LNCAP (cell line): Measurements from ENCODE around the gene MFN2.

ENCODE experiments used
- TF ChIP-seq, protein P1 (sequence below): fragments of 450-650 bp; IDR thresholded peaks from 2 replicates; pipeline ENCODE4 v1.5.1; 2017; ENCODE audit warnings: mild to moderate bottlenecking

MFN2 gene

DNA sequence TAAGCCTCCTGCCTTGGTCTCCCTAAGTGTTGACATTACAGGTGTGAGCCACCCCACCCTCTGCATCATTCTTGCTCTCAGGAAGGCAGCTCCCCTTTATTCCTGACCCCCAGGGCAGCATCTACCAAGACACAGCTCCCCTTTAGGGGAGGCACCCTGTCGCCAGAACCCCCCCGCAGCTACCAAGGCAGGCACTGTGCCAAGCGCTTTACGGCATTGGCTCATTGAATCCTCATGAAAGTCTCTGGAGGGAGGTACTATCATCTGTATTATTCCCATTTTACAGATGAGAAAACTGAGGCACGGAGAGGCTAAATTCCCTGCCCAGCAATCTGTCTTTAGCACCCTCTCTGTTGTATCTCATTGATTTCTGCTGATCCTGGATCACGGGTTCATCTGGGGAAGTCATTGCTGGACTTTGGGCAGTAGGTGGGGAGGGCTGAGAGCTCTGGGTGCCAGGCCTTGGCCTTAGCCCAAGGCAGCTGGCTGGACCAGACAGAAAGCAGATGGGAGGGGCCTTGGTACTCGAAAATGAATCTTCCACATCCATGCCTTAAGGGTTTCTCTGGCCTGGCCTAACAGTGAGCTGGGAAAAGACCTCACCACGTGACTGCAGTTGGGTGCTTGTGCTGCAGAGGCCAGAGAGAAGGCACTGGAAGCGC is 39.9 kb upstream of the MFN2 start:
- TF ChIP-seq, protein P1, sequence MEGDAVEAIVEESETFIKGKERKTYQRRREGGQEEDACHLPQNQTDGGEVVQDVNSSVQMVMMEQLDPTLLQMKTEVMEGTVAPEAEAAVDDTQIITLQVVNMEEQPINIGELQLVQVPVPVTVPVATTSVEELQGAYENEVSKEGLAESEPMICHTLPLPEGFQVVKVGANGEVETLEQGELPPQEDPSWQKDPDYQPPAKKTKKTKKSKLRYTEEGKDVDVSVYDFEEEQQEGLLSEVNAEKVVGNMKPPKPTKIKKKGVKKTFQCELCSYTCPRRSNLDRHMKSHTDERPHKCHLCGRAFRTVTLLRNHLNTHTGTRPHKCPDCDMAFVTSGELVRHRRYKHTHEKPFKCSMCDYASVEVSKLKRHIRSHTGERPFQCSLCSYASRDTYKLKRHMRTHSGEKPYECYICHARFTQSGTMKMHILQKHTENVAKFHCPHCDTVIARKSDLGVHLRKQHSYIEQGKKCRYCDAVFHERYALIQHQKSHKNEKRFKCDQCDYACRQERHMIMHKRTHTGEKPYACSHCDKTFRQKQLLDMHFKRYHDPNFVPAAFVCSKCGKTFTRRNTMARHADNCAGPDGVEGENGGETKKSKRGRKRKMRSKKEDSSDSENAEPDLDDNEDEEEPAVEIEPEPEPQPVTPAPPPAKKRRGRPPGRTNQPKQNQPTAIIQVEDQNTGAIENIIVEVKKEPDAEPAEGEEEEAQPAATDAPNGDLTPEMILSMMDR = no peak

DNA sequence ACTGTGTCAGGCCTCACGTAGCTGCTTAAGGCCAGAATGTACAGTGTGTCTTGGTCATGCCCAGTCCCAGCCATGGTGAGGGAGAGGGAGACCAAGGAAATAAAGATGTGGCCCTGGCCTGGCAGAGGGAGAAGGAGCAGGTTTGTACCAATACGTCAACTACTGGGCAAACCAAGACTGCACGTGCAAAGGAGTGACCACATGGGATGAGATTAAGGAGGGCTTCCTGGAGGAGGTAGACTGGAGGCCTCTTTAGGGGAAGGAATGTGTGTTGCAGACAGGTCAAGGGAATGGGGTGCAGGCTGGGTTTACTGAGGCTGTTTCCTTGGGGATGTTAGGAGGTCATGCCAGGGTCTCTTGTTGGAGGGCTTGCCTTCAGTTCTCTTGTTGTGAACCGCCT is 38.0 kb upstream of the MFN2 start:
- TF ChIP-seq, protein P1 = no peak

DNA sequence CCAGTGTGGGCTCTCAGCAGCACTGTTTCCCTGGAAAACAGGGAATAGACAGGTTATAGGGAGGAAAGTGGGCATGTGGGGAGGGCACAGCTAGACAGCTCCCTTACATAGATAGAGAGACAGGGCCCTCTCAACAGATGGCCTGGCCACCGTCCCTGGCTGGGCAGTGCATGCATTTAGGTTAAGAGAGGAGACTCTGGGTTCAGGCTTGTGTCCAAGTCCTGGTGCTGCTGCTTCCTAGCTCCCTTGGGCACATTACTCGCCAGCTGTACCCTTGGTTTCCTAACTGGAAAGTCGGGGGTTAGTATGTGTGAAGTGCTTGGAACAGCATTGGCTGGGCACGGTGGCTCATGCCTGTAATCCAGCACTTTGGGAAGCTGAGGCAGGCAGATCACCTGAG is 36.6 kb upstream of the MFN2 start:
- TF ChIP-seq, protein P1 = no peak

DNA sequence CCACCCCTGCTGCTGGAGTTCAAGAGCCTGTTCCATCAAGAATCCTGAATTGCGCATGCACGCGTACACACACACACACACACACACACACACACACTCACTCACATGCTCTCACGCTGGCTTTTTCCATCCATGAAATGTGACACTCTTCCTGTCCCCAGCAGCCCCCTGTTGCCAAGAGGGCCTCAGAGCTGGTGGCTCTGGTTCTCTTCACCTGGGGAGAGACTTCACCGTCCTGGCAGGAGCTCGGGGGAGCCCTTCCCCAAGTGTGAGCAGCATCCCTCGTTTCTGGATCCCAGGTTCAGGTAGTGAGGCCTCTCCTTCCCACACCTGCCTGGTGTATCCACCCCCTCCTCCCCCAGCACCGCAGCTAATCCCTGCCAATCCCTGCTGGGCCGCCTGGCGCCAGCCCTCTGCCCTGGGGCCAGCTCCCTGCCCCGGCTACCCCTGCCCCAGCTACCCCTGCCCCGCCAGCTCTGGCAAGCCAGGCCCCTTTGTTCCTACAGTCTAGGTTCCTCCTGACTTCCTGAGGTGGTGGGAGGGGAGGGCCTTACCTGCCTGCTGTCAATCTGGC is 35.8 kb upstream of the MFN2 start:
- TF ChIP-seq, protein P1 = no peak

DNA sequence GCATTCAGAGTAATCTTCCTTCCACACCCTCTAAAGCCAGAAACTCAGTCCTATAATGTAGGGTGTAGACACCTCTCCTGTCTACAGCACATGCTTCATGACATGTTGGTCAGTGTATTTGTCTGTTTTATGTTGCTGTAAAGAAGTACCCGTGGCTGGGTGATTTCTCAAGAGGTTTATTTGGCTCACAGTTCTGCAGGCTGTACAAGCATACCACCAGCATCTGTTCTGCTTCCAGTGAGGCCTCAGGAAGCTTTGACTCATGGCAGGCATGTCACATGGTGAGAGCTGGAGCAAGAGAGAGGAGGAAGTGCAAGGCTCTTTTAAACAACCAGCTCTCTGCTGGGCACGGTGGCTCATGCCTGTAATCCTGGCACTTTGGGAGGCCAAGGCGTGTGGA is 33.6 kb upstream of the MFN2 start:
- TF ChIP-seq, protein P1 = no peak

DNA sequence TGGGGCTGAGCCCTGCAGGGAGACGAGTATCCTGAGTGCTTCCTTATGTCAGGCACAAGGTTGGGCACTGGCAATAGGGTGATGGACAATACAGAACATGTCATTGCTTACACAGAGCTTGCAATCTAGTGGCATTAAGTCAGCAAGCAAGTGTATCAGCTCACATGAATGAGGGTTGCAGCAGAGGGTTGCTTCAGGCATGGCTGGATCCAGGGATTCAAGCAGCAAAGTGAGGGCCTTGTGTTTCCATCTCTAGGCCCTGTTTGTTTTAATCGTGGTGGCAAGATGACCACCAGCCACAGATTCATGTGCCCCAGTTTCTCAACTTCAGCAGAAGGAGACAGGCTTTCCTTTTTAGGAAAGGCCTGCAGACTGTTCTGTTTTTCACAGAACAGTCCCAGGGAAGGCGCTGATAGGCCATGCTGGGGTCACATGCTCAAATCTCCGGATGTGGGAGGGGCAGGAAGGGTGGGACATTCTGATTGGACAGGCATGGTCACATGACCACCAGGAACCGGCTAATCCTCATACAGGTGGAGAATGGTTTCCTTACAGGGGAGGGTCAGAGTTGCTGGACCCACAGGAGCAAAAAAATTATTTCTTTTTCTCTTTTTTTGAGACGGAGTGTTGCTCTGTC is 31.3 kb upstream of the MFN2 start:
- TF ChIP-seq, protein P1 = no peak

DNA sequence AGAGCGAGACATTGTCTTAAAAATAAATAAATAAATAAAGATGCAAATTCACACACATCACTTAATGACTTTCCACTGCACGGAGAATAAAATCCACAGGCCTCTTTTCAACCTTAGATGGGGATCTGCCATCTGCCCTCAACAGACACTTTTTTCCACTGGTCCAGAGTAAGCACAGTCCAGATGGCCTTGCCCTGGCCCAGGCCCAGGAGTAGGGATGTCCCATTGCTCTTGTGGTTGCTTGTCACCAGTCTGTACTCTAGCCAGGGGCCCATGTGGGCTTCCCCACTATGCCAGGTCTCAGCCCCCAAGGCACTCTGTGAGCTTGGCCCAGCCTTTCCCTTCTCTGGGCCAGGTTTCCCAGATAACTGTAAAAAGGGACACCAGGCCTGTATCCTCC is 28.3 kb upstream of the MFN2 start:
- TF ChIP-seq, protein P1 = no peak
